Stimulated activated CD8-positive, alpha-beta memory T cell treated with anti-CD3 and anti-CD28 coated beads, Interleukin-7, amount 100 ng/mL, for 48 hours (primary cell): Measurements from ENCODE around the gene ME3.

Experiments used
- DNase-seq, 2 donors: peaks; one replicate each; pipeline ENCODE4 v3.0.0-alpha.2; 2020; ENCODE audit warnings: low read depth in 1 of 2; ENCODE audit errors: extremely low read depth in 1 of 2

The ME3 gene

DNA sequence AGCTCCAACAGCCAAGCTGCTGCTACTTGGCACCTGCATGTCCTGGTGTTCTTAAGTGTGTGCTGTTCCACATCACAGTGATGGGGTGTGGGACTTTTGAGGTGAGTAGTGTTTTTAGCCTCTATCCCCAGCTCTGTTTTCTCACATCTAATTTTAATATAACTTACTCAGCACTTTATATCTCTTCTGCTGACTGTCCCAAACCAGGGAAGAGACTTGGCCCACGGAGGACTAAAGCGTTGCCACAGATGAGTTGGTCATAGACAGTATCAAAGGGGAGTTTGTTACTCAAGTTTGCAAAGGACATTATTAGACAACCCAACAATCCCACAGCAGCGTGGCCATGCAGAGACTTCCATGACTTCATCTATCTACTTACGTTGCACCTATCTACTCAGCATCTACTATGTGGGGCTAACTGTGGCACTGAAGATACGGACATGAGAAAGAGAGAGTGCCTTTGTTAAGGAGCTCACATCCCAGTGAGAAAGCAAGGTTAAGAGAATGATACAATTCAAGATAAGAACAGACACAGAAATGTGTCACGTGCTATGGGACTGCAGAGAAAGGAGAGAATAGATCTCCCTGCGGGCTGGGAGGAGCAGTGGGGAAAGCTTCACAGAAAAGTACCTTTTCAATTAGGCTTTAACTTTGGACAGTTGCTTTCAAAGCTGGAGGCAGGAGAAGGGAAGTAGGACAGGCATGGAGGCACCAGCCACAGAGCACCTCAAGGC is 82.4 kb downstream of the ME3 start:
- no peak for DNase-seq

DNA sequence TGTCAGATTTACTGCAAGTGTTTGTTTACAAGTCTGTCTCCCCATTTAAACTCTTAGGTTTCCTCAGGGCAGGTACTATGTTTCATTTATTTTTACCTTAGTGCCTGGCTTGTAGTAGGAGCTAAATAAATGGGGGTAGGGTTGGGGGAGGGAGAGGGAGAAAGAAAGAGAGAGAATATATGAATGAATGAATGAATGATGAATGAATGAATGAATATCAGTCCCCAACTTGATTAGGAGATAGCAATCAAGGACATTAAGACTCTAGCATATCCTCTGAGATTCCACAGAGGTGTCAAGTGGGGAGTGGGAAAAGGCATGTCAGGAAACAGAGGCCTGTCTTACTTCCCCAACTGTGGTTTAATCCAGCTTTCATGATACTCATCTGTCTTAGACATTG is 83.2 kb downstream of the ME3 start:
- DNase-seq, result no peak

DNA sequence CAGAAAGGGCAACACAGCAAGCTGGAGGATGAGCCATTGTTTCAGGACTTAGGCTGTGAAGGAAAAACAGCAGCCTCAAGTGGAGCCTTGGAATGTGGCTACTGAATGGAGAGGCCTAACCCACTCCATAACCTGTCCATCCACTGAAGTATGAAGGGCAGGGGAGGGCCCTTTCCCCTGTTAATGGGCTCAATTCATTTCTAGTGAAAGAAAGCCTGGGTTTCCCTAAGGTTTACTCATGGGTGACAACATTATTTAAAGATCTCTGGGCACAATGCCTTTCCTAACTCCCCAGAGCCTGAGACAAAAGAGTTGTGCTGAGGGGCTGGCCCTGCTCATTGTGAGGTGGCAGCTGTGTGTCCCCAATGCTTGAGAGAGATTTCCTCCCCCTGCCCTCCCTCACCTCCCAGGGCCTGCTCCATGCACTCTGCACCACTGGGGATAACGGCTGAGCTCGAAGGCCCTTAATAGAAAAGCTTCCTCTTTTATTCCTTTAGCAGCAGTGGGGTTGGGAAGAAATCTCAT is 83.8 kb downstream of the ME3 start:
- no peak for DNase-seq

DNA sequence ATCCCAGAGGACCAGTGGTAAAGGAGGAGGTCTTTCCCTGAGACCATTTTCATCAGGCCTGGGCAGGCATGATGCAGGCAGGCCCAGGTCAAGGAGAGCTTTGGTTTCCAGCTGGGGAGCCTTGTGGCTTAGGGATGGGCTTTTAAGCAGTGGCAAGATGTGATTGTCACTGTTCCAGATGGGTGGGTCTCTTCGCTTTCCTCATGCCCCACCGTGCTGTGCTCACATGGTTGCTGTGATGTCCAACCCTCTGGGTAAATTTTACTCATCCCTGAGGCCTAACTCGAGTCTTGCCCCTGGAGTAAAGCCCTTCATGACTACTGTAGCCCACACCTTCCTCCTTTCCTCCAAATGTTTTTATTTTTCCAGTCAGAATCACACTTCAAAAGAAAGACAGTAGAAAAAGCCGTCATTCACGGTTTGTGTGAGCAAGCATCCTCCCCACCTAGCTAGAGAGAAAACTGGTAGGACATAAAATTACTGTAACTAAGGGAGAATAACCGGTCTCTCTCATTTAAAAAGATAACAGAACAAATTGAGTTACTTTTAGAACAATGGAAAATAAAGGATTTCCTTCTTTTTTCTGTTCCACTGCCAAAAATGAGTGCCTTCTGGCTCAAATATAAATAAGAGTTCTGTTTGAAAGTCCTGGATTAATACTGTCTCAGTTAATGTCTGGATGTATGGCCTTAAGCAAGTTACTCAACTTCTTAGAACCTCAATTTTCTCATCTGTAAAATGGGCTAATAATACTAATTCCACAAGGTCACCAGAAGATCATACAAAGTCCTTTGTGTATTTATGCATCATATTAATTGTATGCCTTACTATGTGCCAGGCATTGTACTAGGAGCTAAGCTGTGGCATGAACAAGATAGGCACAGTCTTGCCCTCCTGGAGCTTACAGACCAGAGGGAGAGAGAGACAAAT is 84.9 kb downstream of the ME3 start:
- no peak for DNase-seq

DNA sequence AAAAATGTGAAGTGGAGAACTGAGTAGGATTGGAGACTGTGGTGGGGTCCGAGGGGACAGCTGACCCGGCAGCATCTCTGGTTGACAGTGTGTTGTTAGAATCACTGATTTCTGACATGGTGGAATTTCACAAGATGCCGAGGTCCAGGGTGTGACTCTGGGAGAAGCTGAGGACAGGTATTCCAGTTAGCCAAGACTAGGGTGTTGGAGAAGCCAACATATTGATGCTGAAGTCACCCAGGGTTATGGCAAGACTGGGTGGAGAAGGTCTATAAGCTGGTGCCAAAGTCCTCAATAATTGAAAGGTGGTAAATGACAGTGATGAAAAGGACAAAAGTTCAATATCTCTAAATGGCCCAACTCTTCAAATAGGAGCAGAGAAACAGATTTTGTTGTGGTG is 86.1 kb downstream of the ME3 start:
- DNase-seq, result no peak

DNA sequence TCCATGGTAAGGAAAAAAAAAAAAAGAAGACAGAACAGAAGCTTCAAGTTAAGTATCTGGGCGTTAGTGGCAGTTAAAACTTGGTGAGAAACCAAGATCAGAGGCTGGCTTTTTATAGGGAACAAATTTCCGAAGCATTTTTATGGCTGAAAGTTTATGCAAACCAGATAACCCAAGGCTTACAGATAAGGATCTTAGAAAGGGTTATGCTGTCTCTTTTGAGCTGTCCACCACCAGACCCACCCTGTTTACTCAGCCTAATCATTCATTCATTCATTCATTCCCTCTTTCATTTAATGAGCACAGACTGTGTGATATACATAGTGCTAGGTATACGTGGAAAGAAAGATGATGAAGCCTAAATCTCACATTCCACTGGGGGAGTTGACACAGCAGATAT is 89.5 kb downstream of the ME3 start:
- no peak for DNase-seq

DNA sequence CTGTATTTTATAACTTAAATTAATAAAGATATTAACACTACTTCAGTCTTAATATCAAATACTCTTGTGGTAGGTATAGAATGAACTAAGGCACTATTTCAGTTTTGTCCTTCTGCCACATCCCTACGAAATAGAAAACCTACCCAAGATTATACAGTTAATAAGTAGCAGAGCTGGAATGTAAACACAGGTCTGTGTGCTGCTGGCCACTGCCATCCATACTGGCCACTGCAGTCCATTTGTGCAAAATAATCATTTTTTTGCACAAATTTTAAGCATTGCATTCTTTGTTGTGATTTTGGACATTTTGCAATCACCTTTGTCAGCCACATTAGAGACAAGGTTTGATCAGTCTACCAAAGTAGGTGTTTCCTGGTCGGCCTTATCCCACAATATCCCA is 91.9 kb downstream of the ME3 start:
- DNase-seq, result no peak

DNA sequence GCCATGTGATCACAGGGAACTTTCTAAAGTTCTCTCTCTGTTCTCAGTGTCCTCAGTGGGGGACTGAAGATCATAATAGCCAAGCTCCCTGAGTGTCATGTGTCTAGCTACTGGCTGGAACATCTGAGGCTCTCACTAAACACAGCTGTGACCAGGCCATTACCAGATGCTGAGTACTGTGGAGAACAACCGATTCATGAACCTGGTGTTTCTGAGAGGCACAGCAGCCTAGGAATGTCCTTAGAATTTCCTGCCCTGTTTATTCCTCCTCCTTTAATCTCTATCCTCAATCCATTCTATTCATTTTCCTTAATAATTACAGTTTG is 93.0 kb downstream of the ME3 start:
- no peak for DNase-seq

DNA sequence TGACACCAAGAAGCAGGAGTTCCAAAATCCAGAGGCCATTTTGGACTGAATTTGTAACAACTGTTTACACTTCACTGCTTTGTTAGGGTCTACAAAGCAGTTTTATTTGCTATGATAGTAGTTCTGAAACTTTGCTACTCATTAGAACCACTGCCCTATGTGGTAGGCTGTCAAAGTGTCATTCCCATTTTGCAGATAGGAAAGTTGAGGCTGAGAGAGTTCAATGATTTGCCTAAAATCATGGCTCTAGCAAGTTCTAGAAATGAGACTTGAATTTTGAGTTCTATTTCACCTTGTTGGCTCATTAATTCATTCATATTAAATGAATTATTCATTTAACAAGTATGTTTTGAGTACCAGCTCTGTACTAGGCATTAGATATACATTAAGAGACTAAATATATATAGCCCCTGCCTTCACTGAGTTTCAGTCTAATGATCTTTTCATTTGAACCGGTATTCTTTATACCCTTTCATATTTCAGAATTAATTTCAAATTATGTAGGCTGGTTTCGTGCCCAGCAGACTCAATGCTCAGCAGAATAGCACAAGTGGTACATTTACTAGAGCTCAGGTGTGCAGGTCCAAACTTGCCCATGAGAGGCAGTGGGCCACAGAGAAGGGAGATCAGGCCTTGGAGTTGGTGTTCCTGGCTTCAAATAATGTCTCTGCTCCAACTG is 93.5 kb downstream of the ME3 start:
- DNase-seq, result no peak

DNA sequence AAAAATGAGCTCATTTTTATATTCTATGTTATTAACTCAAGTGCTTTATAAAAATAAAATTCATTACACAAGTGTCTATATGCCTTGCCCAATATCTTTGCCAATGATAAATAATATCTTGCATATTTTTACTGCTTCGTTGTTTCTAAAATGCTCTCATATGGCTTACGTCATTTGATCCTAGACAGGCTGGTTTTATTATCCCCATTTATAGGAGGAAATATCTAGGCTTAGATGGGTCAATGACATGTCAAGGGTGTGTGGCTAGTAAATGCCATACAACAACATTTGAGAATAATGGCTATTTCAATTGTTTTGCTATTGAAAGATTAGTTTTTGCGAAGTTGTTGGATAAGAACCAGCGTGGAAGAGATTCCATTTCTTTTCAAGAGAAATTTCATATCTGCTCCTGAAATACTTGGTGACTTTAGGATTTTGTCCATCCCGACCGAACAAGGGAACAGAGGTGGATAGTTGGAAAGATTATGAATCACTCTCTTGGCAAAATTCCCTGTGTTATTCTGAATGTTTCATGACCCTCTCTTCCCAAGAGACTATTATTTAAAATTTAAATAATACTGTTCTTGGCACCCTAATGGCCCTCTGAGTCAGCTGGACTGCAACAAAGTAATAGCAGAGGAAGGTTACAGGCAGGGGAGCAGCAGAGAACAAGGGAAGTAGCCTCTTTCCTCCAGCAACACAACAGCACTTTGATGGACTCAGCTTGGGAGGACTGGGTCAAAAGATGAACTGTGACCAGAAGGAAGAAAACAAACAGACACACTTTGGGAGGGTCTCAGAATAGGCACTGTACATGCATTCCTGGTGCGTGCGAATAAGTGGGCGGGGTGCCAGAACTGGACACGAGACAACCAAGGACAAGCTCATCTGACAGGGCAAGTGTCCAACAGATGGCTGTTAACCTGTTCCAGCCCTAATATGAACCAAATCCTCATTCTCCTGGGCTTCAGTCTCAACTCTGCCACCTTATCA is 94.5 kb downstream of the ME3 start:
- no peak for DNase-seq

DNA sequence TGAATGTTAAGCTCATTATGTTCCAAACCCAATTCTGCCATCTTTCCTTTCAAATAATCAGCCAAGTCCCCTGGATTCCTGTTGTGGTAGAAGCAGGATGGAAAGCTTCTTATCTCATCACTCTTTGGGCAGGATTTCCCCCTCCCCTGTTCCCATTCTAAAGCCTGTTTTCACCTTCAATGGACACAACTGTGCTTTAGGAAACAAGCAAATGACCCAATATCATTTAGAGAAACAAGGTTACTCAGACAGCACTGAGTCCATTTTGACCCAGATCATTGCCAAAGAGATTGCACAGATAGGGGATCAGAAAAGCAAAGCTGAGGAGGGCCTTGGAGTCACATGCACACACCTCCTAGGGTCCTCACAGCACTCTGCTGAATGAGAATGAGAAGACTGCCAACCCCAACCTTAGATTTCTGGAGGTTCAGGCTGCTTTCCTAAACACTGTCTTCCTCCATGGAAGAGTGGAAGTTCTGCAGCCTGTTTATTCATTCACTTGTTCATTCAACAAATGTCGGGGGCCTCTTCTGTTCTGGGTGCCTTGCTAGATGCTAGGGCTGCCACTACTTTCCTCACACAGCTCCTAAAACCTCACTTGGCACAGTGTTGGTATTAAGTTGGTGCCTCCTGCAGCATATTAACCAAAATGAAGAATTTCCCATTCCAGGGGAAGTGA is 95.3 kb downstream of the ME3 start:
- no peak for DNase-seq

DNA sequence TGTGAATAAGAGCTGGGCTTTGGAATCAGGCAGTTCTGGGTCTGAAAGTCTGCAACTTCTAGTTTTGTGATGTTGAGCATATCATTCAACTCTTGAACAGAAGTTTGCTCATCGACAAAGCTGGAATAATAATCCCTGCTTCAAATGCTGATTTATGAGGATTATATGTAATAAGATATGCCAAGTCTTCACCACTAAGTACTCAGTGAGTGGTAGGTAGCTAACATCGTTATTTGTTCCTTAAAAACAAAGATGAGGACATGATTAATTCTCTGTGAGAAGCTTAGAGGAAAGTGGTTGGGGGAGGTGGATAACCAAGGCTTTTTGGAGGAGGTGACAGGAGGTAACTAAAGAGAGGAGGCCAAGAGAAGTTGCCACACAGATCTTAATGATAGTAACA is 96.5 kb downstream of the ME3 start:
- DNase-seq, result no peak

DNA sequence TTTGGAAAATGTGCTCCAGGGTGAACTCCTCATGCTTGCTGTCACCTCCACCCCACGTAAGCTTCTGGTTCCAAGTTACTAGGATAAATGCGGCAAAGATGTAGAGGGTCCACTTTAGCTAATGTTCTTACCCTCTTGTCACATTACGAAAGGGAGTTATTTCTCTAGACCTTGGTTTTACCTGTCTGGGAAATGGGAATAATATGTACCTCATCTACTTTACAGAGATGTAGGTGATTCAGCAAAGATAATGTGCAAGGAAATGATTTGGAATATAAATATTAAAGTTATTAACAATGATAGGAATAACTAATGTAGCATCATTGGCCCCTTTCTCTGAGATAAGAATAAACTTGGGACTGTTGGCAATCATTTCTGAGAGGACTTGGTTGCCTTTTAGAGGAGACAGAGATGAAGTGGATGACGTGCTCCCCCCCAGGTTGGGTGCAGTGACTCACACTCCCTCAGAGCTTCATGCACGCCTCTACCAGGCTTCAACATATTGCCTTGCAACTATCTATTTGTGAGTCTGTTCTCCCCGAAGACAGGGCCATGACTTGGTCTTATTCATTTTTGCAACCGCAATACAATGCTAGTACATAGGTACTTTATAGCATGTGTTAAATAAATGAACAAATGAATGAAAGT is 97.1 kb downstream of the ME3 start:
- no peak for DNase-seq

DNA sequence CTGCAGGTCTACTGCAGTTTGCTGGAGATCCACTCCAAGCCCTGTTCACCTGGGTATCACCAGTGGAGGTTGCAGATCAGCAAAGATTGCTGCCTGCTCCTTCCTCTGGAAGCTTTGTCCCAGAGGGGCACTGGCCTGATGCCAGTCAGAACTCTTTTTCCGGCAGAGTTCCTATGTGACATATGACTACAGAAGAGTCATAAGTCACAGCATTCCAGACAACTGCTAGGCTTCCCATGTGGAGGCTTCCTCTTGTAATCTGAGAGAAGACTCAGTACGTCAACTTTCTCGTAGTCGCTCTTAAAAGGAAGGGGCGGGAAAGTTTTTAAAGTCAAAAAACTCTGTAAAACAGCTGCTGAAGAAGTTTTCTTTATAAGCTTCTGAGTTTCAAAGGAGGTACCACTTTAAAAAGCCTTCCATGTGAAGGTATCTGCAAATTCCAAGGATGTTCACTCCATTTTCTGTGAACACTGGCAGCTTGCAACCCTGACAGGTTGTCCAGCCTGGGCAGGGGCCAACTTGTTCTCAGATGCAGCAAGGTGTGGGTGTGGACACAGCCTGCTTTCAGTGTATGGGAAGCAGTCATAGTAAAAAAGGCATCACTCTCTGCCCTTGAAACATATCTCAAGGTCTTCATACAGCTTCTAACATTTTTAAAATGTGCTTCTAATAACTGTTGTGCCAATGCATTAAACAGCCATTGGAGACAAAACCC is 97.8 kb downstream of the ME3 start:
- no peak for DNase-seq

DNA sequence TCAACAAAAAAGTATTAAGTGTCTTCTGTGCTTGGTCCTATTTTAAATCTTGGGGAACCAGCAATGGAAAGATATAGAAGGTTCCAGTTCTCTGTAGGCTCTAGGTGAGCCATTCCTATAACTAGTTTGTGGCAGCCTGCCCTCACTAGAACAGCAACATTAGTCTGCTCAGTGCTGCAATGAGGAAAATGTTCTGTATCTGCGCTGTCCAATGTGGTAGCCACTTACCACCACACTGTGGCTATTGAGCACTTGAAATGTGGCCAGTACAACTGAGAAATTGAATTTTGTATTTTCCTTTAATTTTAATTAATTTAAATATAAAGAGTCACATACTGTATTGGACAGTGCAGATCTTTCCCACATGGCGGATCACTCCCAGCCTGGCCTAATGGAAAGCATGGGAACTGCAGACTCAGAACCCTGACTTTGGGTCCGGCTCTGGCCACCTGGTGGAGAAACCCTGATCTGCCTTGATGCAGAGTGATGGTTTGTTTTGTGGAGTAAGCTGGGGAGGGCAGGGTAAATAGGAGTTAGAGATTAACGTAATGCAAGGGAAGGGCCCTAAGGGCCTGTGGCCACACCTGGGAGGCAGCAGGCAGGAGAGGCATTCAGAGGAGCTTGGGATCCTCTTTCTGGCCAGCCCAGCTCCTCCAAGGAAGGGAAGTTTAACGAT is 101.0 kb downstream of the ME3 start:
- no peak for DNase-seq

DNA sequence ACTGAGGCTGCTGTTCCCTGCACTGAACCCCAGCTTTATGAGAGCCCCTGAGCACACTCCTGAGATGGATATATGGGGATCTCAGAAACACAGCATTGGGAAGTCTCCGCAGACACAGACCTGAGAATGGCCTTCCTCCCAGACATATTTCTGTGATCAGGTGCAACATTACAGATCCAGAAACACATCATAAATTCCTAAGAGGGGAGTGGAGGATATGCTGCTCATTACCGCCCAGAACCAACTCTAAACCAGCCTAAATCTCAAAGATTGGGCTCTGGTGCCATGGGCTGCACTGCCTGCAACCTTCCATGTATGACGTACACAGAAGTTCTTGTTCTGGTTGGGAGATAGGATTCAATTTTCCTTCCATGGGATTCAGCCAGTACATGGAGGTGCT is 102.0 kb downstream of the ME3 start:
- DNase-seq, result no peak

DNA sequence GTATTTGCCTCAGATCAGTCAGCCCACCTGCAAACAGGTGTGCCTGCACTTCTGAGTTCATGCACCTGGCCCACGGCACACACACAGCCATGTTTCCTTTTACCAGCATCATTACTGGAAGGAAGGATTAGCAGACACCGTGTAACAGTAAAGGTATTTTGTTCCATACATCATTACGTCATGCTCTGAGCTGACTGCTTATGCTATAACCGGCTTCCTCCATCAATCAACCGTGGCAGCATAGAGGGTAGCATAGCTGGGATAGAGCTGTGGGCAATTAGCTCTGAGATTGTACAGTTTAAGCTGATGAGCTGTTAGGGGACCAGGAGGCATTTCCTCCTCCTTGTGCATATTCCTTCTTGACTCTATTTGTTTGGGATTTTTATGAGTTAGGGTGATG is 102.4 kb downstream of the ME3 start:
- DNase-seq, result no peak

DNA sequence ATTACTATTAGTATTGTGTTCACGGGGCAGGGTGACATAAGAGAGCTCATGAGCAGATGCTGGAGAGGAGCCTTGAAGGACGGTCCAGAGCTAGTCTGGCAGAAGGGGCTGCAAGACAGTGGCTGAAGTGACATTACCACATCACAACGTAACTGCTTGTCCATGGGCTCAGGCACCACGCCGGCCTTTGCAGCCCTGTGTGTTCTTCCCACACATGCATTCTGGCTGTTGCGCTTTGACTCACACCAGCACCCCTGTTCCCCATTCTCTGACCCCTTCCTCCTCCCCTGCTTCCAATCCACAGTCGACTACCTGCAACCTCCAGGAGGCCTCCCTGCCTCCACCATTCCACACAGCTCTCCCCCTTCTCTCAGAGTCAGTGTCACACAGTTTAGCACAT is 103.3 kb downstream of the ME3 start:
- DNase-seq, result no peak
